Measurements from ENCODE around the gene CT45A2.
"Not testable (repeated sequence)": the region's sequence is repeated elsewhere in the genome, so short reads cannot be mapped to it uniquely, and the experiment has no call there.

Gene CT45A2

DNA sequence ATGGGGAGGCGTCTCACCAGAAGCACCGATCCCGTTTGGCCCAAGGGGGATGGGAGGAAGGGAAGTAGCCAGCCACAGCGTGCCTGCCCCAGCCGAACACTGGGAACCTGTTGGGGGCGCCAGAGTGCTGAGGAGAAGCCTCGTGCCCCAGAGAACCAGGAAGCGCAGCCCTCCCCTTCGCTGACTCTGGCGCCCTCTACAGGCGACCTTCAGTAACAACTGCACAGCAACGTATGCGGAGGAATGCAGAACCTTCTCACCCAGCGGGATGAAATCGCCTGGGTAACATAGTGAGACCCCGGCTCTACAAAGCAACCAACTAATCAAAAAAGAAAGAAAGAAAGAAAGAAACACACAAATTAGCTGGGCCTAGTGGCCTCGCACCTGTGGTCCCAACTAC, at the start of gene CT45A2:
Gene CT45A2, minus strand, starts transcription at position 101 of the 400 bp plus-strand sequence. CDS start 3,747 bp downstream, outside the sequence.
- DNase-seq (ENCODE audit: low read depth); H3K4me3 ChIP-seq (ENCODE audit: low read depth, low read length): not testable (repeated sequence)

DNA sequence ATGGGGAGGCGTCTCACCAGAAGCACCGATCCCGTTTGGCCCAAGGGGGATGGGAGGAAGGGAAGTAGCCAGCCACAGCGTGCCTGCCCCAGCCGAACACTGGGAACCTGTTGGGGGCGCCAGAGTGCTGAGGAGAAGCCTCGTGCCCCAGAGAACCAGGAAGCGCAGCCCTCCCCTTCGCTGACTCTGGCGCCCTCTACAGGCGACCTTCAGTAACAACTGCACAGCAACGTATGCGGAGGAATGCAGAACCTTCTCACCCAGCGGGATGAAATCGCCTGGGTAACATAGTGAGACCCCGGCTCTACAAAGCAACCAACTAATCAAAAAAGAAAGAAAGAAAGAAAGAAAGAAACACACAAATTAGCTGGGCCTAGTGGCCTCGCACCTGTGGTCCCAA, 34.6 kb upstream of the CT45A2 start, which contains the start of gene CT45A8:
Gene CT45A8, minus strand, starts transcription at position 101 of the 400 bp plus-strand sequence. CDS start 3,755 bp downstream, outside the sequence.
- not testable (repeated sequence) for DNase-seq (ENCODE audit: low read depth); H3K4me3 ChIP-seq (ENCODE audit: low read depth, low read length)

DNA sequence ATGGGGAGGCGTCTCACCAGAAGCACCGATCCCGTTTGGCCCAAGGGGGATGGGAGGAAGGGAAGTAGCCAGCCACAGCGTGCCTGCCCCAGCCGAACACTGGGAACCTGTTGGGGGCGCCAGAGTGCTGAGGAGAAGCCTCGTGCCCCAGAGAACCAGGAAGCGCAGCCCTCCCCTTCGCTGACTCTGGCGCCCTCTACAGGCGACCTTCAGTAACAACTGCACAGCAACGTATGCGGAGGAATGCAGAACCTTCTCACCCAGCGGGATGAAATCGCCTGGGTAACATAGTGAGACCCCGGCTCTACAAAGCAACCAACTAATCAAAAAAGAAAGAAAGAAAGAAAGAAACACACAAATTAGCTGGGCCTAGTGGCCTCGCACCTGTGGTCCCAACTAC, 17.4 kb upstream of the CT45A2 start, which contains the start of gene CT45A7:
Gene CT45A7, minus strand, starts transcription at position 101 of the 400 bp plus-strand sequence. CDS start 3,747 bp downstream, outside the sequence.
- not testable (repeated sequence) for H3K4me3 ChIP-seq (ENCODE audit: low read depth, low read length); DNase-seq (ENCODE audit: low read depth)

GRCh38 chrX:135802687-135803086, 17.1 kb downstream of the CT45A2 start, which contains the start of gene CT45A6:
Gene CT45A6 (minus strand): TSS chrX:135802787. CDS start chrX:135798993, 3,794 bp downstream.
- DNase-seq (ENCODE audit: low read depth); H3K4me3 ChIP-seq (ENCODE audit: low read depth, low read length): not testable (repeated sequence)

DNA sequence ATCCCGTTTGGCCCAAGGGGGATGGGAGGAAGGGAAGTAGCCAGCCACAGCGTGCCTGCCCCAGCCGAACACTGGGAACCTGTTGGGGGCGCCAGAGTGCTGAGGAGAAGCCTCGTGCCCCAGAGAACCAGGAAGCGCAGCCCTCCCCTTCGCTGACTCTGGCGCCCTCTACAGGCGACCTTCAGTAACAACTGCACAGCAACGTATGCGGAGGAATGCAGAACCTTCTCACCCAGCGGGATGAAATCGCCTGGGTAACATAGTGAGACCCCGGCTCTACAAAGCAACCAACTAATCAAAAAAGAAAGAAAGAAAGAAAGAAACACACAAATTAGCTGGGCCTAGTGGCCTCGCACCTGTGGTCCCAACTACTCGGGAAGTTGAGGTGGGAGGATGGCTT, 34.4 kb downstream of the CT45A2 start, which contains the start of gene CT45A5:
Gene CT45A5, minus strand, starts transcription at position 101 of the 400 bp plus-strand sequence. CDS start 3,774 bp downstream, outside the sequence.
- not testable (repeated sequence) for DNase-seq (ENCODE audit: low read depth); H3K4me3 ChIP-seq (ENCODE audit: low read depth, low read length)

GRCh38 chrX:135768091-135768490, 51.7 kb downstream of the CT45A2 start, which contains the start of gene CT45A3:
Gene CT45A3 (minus strand): TSS chrX:135768191. CDS start chrX:135764444, 3,747 bp downstream.
- not testable (repeated sequence) for H3K4me3 ChIP-seq (ENCODE audit: low read depth, low read length); DNase-seq (ENCODE audit: low read depth)

Measured in GM12864 (cell line).